Chondrocyte (in vitro differentiated cells): Measurements from ENCODE around the gene ZNF488. TPM values are rescaled to one million over a fixed set of nuclear protein-coding genes. Genes with fewer than 3 reads are reported as not detected.

Source experiments
- DNase-seq: peaks from one replicate; pipeline ENCODE4 v3.0.0; 2021; ENCODE audit warnings: mixed read lengths, low spot score
- H3K27ac Mint-ChIP-seq: one replicate; pipeline ENCODE4 v1.8.0; 2021; ENCODE audit warnings: mild to moderate bottlenecking, moderate library complexity, mixed read lengths; ENCODE audit not compliant: unreplicated experiment
- H3K27me3 Mint-ChIP-seq: 2 replicates; pipeline ENCODE4 v1.8.0; 2021; ENCODE audit warnings: low read depth, mixed read lengths
- H3K36me3 Mint-ChIP-seq: 2 replicates; pipeline ENCODE4 v1.8.0; 2021; ENCODE audit warnings: low read depth, mixed read lengths
- H3K4me1 Mint-ChIP-seq: 2 replicates; pipeline ENCODE4 v1.8.0; 2021; ENCODE audit warnings: low read depth, mild to moderate bottlenecking, mixed read lengths
- H3K4me3 Mint-ChIP-seq: one replicate; pipeline ENCODE4 v1.8.0; 2021; ENCODE audit warnings: mild to moderate bottlenecking, moderate library complexity, mixed read lengths; ENCODE audit not compliant: unreplicated experiment
- H3K9me3 Mint-ChIP-seq: 2 replicates; pipeline ENCODE4 v1.8.0; 2021; ENCODE audit warnings: low read depth, mixed read lengths
- total RNA-seq: library from RNA; stranded (reverse); gene quantifications from 3 replicates; pipeline ENCODE4 v1.2.1, GENCODE V29; 2021
- TF ChIP-seq, protein P1 (sequence below): fragments of 200-600 bp; sonication (generic); IDR thresholded peaks from 2 replicates; pipeline ENCODE4 v1.5.0; 2021; ENCODE audit warnings: antibody characterized with exemption, mild to moderate bottlenecking, moderate library complexity

Gene ZNF488
- total RNA-seq, 1 donor from 2014 or later, result 0.17 TPM

DNA sequence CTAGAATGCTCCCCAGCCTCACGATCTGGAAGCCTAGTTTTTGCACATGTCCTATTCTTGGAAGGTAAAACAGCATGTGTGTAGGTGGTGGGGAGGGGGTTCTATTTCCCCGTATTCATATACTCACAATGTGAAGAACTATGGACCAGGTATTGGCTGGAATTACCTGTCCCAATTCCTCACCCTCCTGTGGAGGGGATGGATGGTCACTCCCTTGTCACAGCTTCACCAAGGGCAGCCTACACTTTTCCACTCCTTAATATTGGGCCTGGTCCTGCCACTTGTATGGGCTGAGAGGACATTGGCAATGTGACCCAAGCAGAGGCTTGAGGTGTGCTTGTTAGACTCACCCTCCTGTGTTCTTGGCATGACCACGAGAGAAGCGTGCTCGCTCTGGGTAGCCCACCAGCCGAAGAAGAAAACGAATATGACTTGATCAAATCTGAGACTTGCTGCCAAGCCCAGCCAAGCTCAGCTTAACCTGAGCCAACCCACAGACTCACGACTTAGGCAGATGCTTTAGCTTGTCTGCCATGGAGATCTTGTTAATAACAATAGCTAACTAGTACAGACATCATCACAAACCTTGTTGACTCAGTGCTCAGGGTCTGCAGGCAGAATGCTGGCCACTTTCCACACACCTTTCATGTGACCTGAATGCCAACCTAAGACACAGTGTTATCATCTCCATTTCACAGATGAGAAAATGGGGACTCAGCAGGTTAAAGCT is 17.2 kb downstream of the ZNF488 start:
- no peak overlapping the region for H3K27ac Mint-ChIP-seq
- no peak overlapping the region for H3K4me3 Mint-ChIP-seq
- H3K4me1 Mint-ChIP-seq, result peaks cover 9% of the 10 kb centered on the region
- TF ChIP-seq, protein P1, sequence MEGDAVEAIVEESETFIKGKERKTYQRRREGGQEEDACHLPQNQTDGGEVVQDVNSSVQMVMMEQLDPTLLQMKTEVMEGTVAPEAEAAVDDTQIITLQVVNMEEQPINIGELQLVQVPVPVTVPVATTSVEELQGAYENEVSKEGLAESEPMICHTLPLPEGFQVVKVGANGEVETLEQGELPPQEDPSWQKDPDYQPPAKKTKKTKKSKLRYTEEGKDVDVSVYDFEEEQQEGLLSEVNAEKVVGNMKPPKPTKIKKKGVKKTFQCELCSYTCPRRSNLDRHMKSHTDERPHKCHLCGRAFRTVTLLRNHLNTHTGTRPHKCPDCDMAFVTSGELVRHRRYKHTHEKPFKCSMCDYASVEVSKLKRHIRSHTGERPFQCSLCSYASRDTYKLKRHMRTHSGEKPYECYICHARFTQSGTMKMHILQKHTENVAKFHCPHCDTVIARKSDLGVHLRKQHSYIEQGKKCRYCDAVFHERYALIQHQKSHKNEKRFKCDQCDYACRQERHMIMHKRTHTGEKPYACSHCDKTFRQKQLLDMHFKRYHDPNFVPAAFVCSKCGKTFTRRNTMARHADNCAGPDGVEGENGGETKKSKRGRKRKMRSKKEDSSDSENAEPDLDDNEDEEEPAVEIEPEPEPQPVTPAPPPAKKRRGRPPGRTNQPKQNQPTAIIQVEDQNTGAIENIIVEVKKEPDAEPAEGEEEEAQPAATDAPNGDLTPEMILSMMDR, result no peak
- no peaks in the 10 kb centered on the region for H3K9me3 Mint-ChIP-seq
- DNase-seq, result no peak
- H3K27me3 Mint-ChIP-seq, result peaks cover 5% of the 10 kb centered on the region
- peaks cover 1% of the 10 kb centered on the region for H3K36me3 Mint-ChIP-seq

DNA sequence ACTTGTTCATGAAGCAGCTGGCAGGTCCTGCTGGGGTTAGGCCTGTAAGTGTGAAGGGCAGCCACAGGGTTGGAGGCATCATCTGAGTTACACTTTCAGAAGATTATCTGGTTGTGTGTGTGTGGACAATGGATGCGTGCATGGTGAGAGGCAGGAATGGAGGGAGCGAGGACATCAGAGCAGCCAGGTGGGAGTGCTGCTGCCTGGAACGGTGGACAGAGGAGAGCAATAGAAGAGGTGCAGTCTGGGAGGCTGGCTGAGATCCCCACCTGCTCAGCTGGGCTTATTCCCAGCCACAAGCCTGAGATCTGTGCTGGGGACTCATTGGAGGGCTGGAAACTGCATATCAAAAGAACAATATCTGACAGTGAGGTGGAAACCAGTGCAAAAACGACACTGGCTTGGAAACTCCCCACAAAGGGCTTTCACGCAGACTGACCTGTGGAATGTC is 17.9 kb downstream of the ZNF488 start:
- Mint-ChIP-seq H3K27ac (no peak overlapping the region), H3K4me1 (peaks cover 4% of the 10 kb centered on the region), H3K4me3 (no peak overlapping the region), H3K27me3 (peaks cover 5% of the 10 kb centered on the region), H3K36me3 (peaks cover 1% of the 10 kb centered on the region), H3K9me3 (no peaks in the 10 kb centered on the region)
- DNase-seq, result no peak
- TF ChIP-seq, protein P1, result no peak

DNA sequence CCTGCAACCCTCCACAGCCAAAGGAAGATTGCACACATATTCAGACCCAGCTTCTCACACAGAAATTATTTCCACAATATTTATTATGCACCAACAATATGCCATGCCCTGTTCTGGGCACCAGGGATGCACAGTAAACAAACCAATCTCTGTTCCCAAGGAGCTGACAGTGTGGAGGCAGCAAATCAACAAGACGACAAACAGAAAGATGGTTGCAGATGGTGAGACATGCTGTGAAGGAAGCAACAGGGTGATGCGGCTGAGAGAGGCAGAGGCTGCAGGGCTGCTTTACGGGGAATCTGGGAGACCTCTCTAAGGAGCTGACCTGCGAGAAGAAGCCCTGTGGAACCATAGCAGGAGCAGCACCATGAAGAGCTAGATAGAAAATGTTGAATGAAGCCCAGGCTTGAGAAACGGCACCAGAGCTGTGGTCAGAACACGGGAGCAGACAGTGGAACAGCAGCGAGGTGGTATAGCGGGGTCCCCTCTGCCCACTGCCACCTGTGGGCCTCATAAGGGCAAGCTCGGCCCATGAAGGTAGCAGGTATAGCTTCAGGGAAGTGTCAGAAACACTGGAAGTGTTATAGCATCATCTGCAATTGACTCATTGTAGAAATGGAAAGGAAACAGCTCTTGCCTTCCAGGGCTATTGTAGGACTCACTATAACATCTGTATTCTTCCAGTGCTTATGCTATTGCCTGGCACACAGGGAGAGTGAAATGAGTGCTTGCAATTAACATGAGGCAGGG is 18.5 kb downstream of the ZNF488 start:
- Mint-ChIP-seq H3K36me3 (peaks cover 1% of the 10 kb centered on the region), H3K4me3 (no peak overlapping the region), H3K27ac (no peak overlapping the region), H3K9me3 (no peaks in the 10 kb centered on the region), H3K4me1 (no peaks in the 10 kb centered on the region), H3K27me3 (peaks cover 5% of the 10 kb centered on the region)
- no peak for DNase-seq
- TF ChIP-seq, protein P1, result no peak

DNA sequence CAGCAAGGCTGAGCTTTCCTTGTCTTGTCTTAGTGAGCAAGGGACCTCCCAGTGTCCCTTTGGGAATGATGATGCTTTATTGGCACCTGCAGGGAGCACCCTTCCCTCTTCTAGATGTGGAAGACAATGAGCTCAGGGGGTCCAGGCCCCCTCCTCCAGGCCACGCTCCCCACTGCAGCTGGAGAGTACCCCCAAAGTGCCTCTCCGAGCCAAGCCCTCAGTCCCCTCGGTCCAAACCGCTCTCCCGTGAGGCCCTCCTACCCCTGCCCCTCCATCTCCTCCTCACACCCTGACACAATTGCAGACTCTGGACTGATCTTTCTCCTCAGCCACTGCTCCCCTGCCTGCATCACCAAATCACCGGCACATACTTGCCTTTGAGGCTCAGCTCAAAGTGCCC is 19.2 kb downstream of the ZNF488 start:
- no peaks in the 10 kb centered on the region for H3K4me1 Mint-ChIP-seq
- no peak overlapping the region for H3K4me3 Mint-ChIP-seq
- peak; percentile 42 for DNase-seq
- H3K36me3 Mint-ChIP-seq, result peaks cover 1% of the 10 kb centered on the region
- no peak overlapping the region for H3K27ac Mint-ChIP-seq
- H3K27me3 Mint-ChIP-seq, result peaks cover 5% of the 10 kb centered on the region
- TF ChIP-seq, protein P1, result no peak
- H3K9me3 Mint-ChIP-seq, result no peaks in the 10 kb centered on the region

DNA sequence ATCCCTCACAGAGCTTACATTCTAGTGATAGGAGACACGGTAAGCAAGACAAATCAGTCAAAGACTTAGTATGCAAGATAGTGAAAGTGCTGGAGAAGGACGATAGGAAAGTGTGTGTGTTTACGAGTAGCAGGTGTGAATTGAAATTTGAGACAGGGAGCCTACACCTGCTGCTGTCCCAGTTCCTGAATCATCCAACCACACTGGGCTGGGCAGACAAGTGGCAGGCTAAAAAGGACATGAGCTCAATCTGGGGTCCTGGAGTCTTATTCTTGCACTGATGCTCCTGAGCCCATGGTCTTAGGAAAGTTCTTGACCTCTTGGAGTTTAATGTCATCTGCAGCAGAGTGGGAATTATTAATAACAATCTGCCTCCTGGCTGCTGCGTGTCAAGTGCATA is 19.7 kb downstream of the ZNF488 start:
- TF ChIP-seq, protein P1, result no peak
- H3K36me3 Mint-ChIP-seq, result peaks cover 1% of the 10 kb centered on the region
- H3K4me1 Mint-ChIP-seq, result no peaks in the 10 kb centered on the region
- peaks cover 5% of the 10 kb centered on the region for H3K27me3 Mint-ChIP-seq
- no peaks in the 10 kb centered on the region for H3K9me3 Mint-ChIP-seq
- H3K27ac Mint-ChIP-seq, result no peak overlapping the region
- no peak overlapping the region for H3K4me3 Mint-ChIP-seq
- no peak for DNase-seq
